ENCODE measurements around the gene TMEM132D. TPM values are rescaled to one million over a fixed set of nuclear protein-coding genes. Genes with fewer than 3 reads are reported as not detected.

The TMEM132D gene
- total and polyA plus RNA-seq, 2 of the 4 experiments (the other 2 are of a cell fraction): not detected

GRCh38 chr12:129815846-129816245 is 88.0 kb downstream of the TMEM132D start:
- no peak overlapping the region for H3K4me2 ChIP-seq (ENCODE audit: low read depth, low read length)
- H3K9me3 ChIP-seq (ENCODE audit: control insufficient read depth, insufficient read depth, low read length): peaks cover 36% of the 10 kb centered on the region
- H4K91ac ChIP-seq (ENCODE audit: insufficient read depth, low read depth, low read length): no peak overlapping the region
- H2AFZ ChIP-seq (replicated peaks; ENCODE audit: low read length, poor library complexity): no peak overlapping the region
- no peak overlapping the region for H3K14ac ChIP-seq (replicated peaks; ENCODE audit: low read depth, low read length)
- H2BK20ac ChIP-seq (ENCODE audit: low read depth, low read length): no peak overlapping the region
- POLR2A ChIA-PET (ENCODE audit: unreplicated experiment): no interaction called here
- H3K4me3 ChIP-seq (ENCODE audit: insufficient read depth, low read depth, low read length): no peak overlapping the region
- no TSS peak for BruUV-seq (replicated peaks)
- no peak overlapping the region for H3K27ac ChIP-seq (ENCODE audit: insufficient read depth, low read length)
- no peak overlapping the region for H4K5ac ChIP-seq (ENCODE audit: low read depth, low read length)
- H2BK120ac ChIP-seq (ENCODE audit: low read depth, low read length): no peak overlapping the region
- H2AK5ac ChIP-seq (ENCODE audit: low read depth, low read length): no peak overlapping the region
- no peak overlapping the region for H3K23ac ChIP-seq (ENCODE audit: low read depth, low read length)
- no peaks in the 10 kb centered on the region for H3K36me3 ChIP-seq (ENCODE audit: control insufficient read depth, insufficient read depth, low read length)
- CTCF ChIA-PET: no interaction called here
- no peak overlapping the region for H2BK5ac ChIP-seq (ENCODE audit: low read depth, low read length, poor library complexity, severe bottlenecking)
- no peak overlapping the region for H3K9ac ChIP-seq (ENCODE audit: low read depth, low read length)
- TF ChIP-seq CHD1 (IDR thresholded peaks at IDR 0.05; ENCODE audit: low read depth, low read length): no peak
- TF ChIP-seq RCOR1 (IDR thresholded peaks at IDR 0.05; ENCODE audit: insufficient replicate concordance, low read length): no peak
- no peak for TF ChIP-seq SMC3 (IDR thresholded peaks at IDR 0.05; ENCODE audit: low read depth, low read length)
- no peak for TF ChIP-seq RFX5 (IDR thresholded peaks at IDR 0.05; ENCODE audit: low read depth, low read length)
- TF ChIP-seq MAFK (IDR thresholded peaks at IDR 0.05; ENCODE audit: low read depth, low read length): no peak
- TF ChIP-seq ELK1 (IDR thresholded peaks at IDR 0.05; ENCODE audit: borderline replicate concordance, low read depth, low read length): no peak
- TF ChIP-seq NFE2L2 (IDR thresholded peaks at IDR 0.05; ENCODE audit: low read depth, low read length): no peak
- TF ChIP-seq POLR2A (IDR thresholded peaks at IDR 0.05; ENCODE audit: low read depth, low read length): no peak
- TF ChIP-seq RAD21 (IDR thresholded peaks at IDR 0.05; ENCODE audit: low read length): no peak
- TF ChIP-seq, protein P1, sequence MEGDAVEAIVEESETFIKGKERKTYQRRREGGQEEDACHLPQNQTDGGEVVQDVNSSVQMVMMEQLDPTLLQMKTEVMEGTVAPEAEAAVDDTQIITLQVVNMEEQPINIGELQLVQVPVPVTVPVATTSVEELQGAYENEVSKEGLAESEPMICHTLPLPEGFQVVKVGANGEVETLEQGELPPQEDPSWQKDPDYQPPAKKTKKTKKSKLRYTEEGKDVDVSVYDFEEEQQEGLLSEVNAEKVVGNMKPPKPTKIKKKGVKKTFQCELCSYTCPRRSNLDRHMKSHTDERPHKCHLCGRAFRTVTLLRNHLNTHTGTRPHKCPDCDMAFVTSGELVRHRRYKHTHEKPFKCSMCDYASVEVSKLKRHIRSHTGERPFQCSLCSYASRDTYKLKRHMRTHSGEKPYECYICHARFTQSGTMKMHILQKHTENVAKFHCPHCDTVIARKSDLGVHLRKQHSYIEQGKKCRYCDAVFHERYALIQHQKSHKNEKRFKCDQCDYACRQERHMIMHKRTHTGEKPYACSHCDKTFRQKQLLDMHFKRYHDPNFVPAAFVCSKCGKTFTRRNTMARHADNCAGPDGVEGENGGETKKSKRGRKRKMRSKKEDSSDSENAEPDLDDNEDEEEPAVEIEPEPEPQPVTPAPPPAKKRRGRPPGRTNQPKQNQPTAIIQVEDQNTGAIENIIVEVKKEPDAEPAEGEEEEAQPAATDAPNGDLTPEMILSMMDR (conservative IDR thresholded peaks at IDR 0.05; ENCODE audit: low read depth, low read length): no peak
- TF ChIP-seq MXI1 (IDR thresholded peaks at IDR 0.05; ENCODE audit: borderline replicate concordance, low read depth, low read length): no peak
- TF ChIP-seq BHLHE40 (IDR thresholded peaks at IDR 0.05; ENCODE audit: low read depth, low read length): no peak
- no peak for TF ChIP-seq MAZ (IDR thresholded peaks at IDR 0.05; ENCODE audit: borderline replicate concordance, low read depth, low read length)
- no peak for TF ChIP-seq FOS (IDR thresholded peaks at IDR 0.05; ENCODE audit: low read depth, low read length)
- TF ChIP-seq CEBPB (IDR thresholded peaks at IDR 0.05; ENCODE audit: low read depth, low read length): no peak
- no peak for TF ChIP-seq USF2 (IDR thresholded peaks at IDR 0.05; ENCODE audit: low read depth, low read length)
- no peak overlapping the region for H2AK9ac ChIP-seq (replicated peaks; ENCODE audit: low read depth, low read length, poor library complexity)
- no CpG with 5 or more reads among the region's 8 CpGs for WGBS, 2 experiments (ENCODE audit: extremely low coverage in 2 of 2, insufficient read length in 1 of 2)
- no peaks in the 10 kb centered on the region for H3K9me1 ChIP-seq (ENCODE audit: insufficient read depth, low read length)
- intact Hi-C loops (cut with micrococcal nuclease): no loop called here
- no peak overlapping the region for H3K56ac ChIP-seq (ENCODE audit: extremely low read depth, insufficient read depth, low read length)
- no peak overlapping the region for H3K18ac ChIP-seq (ENCODE audit: low read depth, low read length)
- H3K4me1 ChIP-seq (ENCODE audit: control insufficient read depth, insufficient read depth, low read length): no peaks in the 10 kb centered on the region
- H3K27me3 ChIP-seq (ENCODE audit: control insufficient read depth, insufficient read depth, low read length): no peaks in the 10 kb centered on the region
- no peaks in the 10 kb centered on the region for H4K20me1 ChIP-seq (ENCODE audit: insufficient read depth, low read length)
- DNase-seq (no peak), ATAC-seq (ENCODE audit: low read depth) (no peak)
- dilution Hi-C loops (cut with HindIII; ENCODE audit: low sequenced_read_pairs, unreplicated experiment): no loop called here
- no peak overlapping the region for H2BK15ac ChIP-seq (ENCODE audit: low read depth, low read length)
- no peak overlapping the region for H4K8ac ChIP-seq (ENCODE audit: low read depth in 2 of 2, low read length in 2 of 2)
- in situ Hi-C loops (cut with MboI; ENCODE audit: low sequenced_read_pairs): no loop called here
- no peak overlapping the region for H3K4ac ChIP-seq (ENCODE audit: low read depth, low read length)
- H3K79me1 ChIP-seq (ENCODE audit: low read depth in 1 of 2, low read length in 2 of 2): no peaks in the 10 kb centered on the region
